GM23248 (cell line): ENCODE measurements around the gene EARS2.

Experiments
- EZH2 ChIP-seq: fragments of 200-600 bp; sonication (generic); IDR thresholded peaks from 2 replicates; pipeline ENCODE4 v1.6.1; 2018; ENCODE audit warnings: antibody characterized with exemption, mild to moderate bottlenecking; ENCODE audit not compliant: insufficient read depth, poor library complexity, severe bottlenecking
- EZH2phosphoT487 ChIP-seq: fragments of 200-600 bp; sonication (generic); IDR thresholded peaks from 2 replicates; pipeline ENCODE4 v1.6.1; 2018; ENCODE audit warnings: antibody characterized with exemption, moderate library complexity, mild to moderate bottlenecking, low read depth; ENCODE audit not compliant: insufficient read depth

DNA sequence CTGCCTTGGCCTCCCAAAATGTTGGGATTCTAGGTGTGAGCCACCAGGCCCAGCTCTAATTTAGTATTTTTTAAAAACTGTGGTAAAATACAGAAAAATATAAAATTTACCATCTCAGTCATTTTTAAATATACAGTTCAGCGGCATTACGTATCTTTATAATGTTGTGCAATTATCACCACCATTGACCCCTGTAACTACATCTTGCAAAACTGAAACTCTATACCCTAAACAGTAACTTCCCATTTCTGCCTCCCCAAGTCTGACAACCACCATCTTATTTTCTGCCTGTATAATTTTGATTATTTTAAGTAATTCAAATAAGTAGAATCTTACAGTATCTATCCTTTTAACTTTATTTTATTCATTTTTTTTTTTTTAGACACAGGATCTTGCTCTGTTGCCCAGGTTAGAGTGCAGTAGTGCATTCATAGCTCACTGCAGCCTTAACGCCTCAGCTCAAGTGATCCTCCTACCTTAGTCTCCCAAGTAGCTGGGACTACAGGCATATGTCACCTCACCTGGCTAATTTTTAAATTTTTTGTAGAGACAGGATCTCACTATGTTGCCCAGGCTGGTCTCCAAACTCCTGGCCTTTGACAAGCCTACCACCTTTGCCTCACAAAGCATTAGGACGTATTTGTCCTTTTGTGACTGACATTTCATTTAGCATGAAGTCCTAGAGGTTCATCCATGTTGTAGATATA is 36.0 kb downstream of the EARS2 start:
- no peak for TF ChIP-seq EZH2phosphoT487
- TF ChIP-seq EZH2, result no peak
